HG02571 (cell line): ENCODE results near the gene NYAP2.

ENCODE experiments used
- ATAC-seq: cut with Tn5 transposase; IDR thresholded peaks from one replicate; pipeline ENCODE4 v1.9.1; 2021; ENCODE audit warnings: mild to moderate bottlenecking, moderate library complexity; ENCODE audit not compliant: unreplicated experiment

NYAP2 gene

GRCh38 chr2:225399504-225399903 is at the start of gene NYAP2:
Gene NYAP2 (plus strand): TSS chr2:225399710. CDS start chr2:225408881, 9,171 bp downstream.
- no peak for ATAC-seq

GRCh38 chr2:225353579-225354085 is 45.9 kb upstream of the NYAP2 start:
- ATAC-seq, result no peak

- no peak for ATAC-seq
Observed at GRCh38 chr2:225354281-225354774, 45.2 kb upstream of the NYAP2 start.

GRCh38 chr2:225355788-225356187 is 43.7 kb upstream of the NYAP2 start:
- ATAC-seq, result no peak

GRCh38 chr2:225366731-225367130 is 32.8 kb upstream of the NYAP2 start:
- ATAC-seq, result no peak

GRCh38 chr2:225367482-225367881 is 32.0 kb upstream of the NYAP2 start:
- no peak for ATAC-seq

GRCh38 chr2:225378984-225379383 is 20.5 kb upstream of the NYAP2 start:
- no peak for ATAC-seq

- ATAC-seq, result no peak
Observed at GRCh38 chr2:225379856-225380255, 19.7 kb upstream of the NYAP2 start.

GRCh38 chr2:225381609-225382008 is 17.9 kb upstream of the NYAP2 start:
- ATAC-seq, result no peak

- ATAC-seq, result no peak
Observed at GRCh38 chr2:225398372-225398771, 1.1 kb upstream of the NYAP2 start.

- no peak for ATAC-seq
Observed at GRCh38 chr2:225400060-225400511, 576 bp downstream of the NYAP2 start.

- no peak for ATAC-seq
Observed at GRCh38 chr2:225400546-225401400, 1.3 kb downstream of the NYAP2 start.

- no peak for ATAC-seq
Observed at GRCh38 chr2:225402210-225402776, 2.8 kb downstream of the NYAP2 start.

GRCh38 chr2:225411452-225411851 is 11.9 kb downstream of the NYAP2 start:
- no peak for ATAC-seq

GRCh38 chr2:225413786-225414185 is 14.3 kb downstream of the NYAP2 start:
- no peak for ATAC-seq

- ATAC-seq, result no peak
Observed at GRCh38 chr2:225414902-225415301, 15.4 kb downstream of the NYAP2 start.

GRCh38 chr2:225415341-225415740 is 15.8 kb downstream of the NYAP2 start:
- ATAC-seq, result no peak

GRCh38 chr2:225415792-225416191 is 16.3 kb downstream of the NYAP2 start:
- no peak for ATAC-seq

- ATAC-seq, result no peak
Observed at GRCh38 chr2:225416616-225417367, 17.3 kb downstream of the NYAP2 start.

GRCh38 chr2:225419033-225419432 is 19.5 kb downstream of the NYAP2 start:
- no peak for ATAC-seq

GRCh38 chr2:225422145-225422544 is 22.6 kb downstream of the NYAP2 start:
- ATAC-seq, result no peak
